RWPE1 (cell line): ENCODE measurements around the gene FSIP1.
A peak's percentile ranks its signal among the peaks of the same experiment; 100 is the strongest.

Source experiments
- CTCF ChIA-PET: fragments of 350-600 bp; sonication (Branson Sonifier 250); formaldehyde crosslinking; extraction: SDS; loops from one replicate; lab custom pipeline; 2021; lab: Yijun Ruan, JAX
- POLR2A ChIA-PET: fragments of 400-600 bp; formaldehyde crosslinking; extraction: SDS; loops from one replicate; lab custom pipeline; 2020; ENCODE audit warnings: antibody characterized with exemption; ENCODE audit not compliant: low non-redundant PET; lab: Yijun Ruan, JAX
- DNase-seq: peaks from one replicate; pipeline ENCODE4 v3.0.0; 2012; ENCODE audit warnings: low spot score
- H3K27ac ChIP-seq: fragments of 450-650 bp; 2 replicates; pipeline ENCODE4 v1.5.1; 2017
- CTCF ChIP-seq: fragments of 450-650 bp; conservative IDR thresholded peaks from 2 replicates; pipeline ENCODE4 v1.5.1; 2017; ENCODE audit warnings: low read depth, mild to moderate bottlenecking

Gene FSIP1

DNA sequence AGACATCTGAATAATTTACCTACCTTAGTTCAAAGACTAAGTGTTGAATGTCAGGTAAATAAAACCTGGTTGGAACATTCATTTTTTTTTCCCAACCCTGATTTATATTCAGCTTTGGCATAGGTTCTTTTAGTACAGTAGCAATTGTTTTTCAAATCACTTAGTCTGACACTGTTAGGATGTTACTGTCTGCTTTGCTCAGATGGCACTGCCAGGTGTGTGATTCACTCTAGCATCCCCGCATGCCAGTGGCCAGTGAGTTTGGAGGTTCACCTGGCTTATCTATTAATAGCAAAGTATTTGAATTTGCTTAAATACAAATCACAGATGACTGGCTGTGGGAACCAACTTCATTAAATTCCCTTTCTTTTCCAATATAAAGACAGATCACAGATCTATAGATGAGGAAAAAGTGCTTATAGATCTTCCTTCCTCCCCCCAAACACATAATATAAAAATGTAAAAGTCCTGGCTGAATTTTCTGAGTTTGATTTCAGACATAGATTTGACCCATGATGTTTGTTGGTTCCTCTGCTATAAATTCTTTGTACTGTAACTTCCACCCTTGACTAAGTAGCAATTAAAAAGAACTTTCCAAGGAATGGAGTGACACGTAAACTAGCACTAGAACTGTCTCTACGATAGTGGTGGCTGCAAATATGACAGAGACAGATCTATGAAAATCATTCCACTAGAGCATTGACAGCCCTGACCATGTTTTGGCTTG is 197.8 kb downstream of the FSIP1 start:
- POLR2A ChIA-PET = no interaction called here
- H3K27ac ChIP-seq = peak overlapping the region; percentile 57
- CTCF ChIA-PET = interaction anchor here (1.0 kb wide), 1 partner anchor 12 kb away, joined by 4 read pairs; no protein-coding TSS in a partner anchor
- no peak for TF ChIP-seq CTCF
- DNase-seq = no peak

DNA sequence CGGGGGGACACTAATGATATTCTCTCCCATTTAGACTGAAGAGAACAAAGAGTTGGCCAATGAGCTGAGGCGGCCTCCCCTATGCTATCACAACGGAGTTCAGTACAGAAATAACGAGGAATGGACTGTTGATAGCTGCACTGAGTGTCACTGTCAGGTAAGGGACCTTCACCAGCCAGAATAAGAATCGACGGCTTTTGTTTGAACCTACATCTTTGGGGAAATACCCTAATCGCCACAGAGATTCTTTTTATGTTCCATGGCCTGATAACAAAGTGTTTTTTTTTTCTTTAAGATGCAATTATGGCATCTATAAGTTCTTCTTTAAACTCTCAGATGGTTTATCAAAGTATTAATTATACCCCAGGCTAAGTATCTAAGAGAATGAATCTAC is 198.4 kb downstream of the FSIP1 start:
- H3K27ac ChIP-seq = peak overlapping the region; percentile 73
- ChIA-PET CTCF (interaction anchor here (1.0 kb wide), 1 partner anchor 12 kb away, joined by 4 read pairs; no protein-coding TSS in a partner anchor), POLR2A (no interaction called here)
- no peak for DNase-seq
- TF ChIP-seq CTCF = no peak

DNA sequence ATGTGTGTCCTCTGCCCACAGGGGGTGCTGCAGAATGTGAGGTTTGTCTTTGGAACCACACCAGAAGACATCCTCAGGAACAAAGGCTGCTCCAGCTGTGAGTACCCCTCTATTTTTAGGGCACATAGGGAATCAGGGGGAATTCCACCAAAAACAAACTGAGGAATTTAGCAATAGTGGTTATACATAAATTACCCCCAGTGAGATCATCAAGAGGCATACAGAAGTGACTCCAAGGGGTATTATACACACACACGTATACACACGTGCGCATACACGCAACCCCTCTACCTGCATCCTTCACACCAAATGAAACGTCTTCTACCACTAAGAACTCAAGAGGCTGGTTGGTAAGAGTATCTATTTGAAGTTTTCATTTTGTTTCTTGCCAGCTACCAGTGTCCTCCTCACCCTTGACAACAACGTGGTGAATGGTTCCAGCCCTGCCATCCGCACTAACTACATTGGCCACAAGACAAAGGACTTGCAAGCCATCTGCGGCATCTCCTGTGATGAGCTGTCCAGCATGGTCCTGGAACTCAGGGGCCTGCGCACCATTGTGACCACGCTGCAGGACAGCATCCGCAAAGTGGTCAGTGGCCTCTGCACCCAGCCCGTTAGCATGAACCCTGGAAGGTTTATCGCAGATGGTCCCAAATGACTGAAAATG is 198.9 kb downstream of the FSIP1 start:
- TF ChIP-seq CTCF = no peak; the same call in 1 of the 2 replicates
- ChIA-PET CTCF (interaction anchor here (0.6 to 1.0 kb wide), 3 partner anchors 13 to 386 kb away, joined by 3 to 4 read pairs (median 3); no protein-coding TSS in a partner anchor), POLR2A (no interaction called here)
- DNase-seq = peak; percentile 48
- H3K27ac ChIP-seq = peak overlapping the region; percentile 73

DNA sequence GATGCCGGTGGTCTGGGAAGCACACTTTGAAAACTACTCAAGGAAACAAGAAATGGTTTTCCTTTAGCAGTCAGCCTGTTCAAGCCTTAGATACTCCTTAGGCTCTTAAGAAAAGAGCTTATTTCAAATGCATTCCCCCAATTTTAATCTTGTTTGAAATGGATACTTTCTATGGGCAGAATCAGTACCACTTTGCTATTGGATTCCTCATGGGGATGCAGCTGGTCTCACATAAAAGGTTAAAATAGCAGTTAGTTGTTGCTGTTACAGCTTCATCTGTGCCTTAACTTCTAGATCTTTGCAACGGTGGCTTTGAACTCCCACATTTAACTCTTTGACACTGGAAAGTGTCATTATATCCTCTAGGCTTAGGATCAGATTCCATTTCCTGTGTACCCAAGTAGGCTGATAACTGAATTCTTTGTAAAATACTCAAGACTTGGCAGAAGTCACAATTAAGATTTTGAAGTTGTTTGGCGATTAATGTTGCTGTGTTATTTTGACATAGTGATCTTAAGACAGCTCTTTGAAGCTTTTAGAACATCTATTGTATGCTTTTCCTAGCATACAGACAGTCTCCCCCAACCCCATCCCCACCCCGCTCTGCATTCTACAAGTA is 199.6 kb downstream of the FSIP1 start:
- TF ChIP-seq CTCF = no peak

DNA sequence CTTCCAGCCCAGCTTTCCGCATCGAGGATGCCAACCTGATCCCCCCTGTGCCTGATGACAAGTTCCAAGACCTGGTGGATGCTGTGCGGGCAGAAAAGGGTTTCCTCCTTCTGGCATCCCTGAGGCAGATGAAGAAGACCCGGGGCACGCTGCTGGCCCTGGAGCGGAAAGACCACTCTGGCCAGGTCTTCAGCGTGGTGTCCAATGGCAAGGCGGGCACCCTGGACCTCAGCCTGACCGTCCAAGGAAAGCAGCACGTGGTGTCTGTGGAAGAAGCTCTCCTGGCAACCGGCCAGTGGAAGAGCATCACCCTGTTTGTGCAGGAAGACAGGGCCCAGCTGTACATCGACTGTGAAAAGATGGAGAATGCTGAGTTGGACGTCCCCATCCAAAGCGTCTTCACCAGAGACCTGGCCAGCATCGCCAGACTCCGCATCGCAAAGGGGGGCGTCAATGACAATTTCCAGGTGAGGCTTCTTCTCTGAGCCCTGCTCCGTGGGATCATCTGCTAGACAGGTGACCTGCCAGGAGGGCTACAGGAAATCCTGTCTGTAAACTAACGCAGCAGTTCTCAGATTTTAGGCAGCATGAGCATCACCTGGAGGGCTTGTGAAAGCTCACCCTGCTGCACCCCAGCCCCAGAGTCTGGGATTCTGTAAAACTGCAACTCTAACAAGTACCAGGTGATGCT is 200.2 kb downstream of the FSIP1 start:
- peak overlapping the region; percentile 95 for H3K27ac ChIP-seq
- ChIA-PET CTCF (interaction anchor here (0.7 to 3.6 kb wide), 5 partner anchors 9 to 875 kb away, joined by 3 to 47 read pairs (median 4); no protein-coding TSS in a partner anchor), POLR2A (interaction anchor here (1.1 kb wide), 1 partner anchor 9 kb away, joined by 6 read pairs; no protein-coding TSS in a partner anchor)
- TF ChIP-seq CTCF = no peak
- no peak for DNase-seq

More for the DNA sequence above, 199.6 kb downstream of the FSIP1 start:
- ChIA-PET CTCF (interaction anchor here (0.6 to 3.6 kb wide), 3 partner anchors 41 to 411 kb away, joined by 3 to 47 read pairs (median 3); no protein-coding TSS in a partner anchor), POLR2A (no interaction called here)
- no peak for DNase-seq
- peak overlapping the region; percentile 95 for H3K27ac ChIP-seq
